Stimulated activated CD8-positive, alpha-beta memory T cell treated with anti-CD3 and anti-CD28 coated beads, Interleukin-12 subunit alpha, Interleukin-12 subunit beta, amount 100 ng/mL, for 1 hour (primary cell): ENCODE results near the gene SPPL2B.
"Not testable (repeated sequence)": the region's sequence is repeated elsewhere in the genome, so short reads cannot be mapped to it uniquely, and the experiment has no call there.

Source experiments
- DNase-seq: peaks from one replicate; pipeline ENCODE4 v3.0.0-alpha.2; 2020; ENCODE audit warnings: low read depth

SPPL2B gene

DNA sequence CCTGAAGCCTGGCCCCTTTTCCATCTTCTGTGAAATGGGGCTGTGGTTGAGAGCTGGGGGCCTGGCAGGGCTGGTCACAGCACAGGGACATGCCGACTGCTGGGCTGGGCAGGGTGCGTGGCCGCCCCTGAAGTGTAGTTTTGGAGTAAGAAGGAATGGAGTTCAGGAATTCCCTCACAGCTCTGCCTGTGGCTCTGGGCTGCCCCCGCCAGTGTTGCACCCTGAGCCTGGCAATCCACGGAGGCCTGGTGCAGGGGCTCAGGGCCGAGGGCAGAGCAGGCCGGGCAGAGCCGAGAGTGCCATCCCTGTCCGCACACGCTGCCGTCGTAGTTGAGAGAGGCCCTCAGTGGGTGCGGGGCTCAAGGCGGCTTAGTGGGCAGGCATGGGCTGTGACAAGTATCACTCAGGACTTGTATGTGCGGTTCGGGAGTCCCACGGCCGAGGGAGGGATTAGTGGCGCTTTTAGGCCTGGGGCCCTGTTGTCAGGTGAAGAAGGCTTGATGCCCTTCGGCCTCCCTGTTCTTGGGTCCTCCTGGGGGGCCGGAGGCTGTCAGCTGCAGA lies 9.7 kb downstream of the SPPL2B start:
- no peak for DNase-seq

DNA sequence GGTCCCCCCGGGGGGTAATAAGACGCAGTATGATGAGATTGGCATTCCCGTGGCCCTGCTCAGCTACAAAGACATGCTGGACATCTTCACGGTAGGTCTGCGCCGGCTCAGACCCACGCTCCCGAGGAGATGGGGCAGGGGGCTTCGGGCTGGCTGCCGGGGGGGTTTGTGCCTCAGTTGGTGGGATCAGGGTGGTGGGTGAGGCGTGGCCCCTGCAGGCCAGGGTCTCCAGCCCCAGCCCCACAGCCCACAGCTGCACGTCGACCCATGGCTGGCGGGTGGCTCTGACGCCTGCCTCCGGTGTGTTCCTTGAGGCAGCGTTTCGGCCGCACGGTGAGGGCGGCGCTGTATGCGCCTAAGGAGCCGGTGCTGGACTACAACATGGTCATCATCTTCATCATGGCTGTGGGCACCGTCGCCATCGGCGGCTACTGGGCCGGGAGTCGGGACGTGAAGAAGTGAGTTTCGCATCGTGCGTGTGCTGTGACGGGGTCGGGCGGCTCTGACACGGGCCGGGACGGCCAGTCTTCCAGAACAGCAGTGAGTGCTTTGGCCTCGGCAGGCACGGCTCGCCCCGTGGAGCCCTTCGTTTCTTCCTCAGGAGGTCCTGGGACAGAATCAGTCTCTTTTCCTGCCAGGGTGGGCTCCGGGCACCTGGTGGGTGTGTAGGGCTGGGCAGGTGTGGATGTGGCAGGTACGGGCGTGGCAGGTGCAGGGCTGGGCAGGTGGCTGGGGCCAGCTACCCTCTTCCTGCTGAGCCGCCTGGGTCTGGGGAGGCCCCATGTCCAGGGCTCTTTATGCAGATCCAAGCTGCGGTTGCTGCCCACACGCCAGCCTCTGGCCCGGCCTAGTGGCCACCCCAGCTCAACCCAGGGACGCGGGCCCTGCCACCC lies 10.5 kb downstream of the SPPL2B start:
- no peak for DNase-seq

DNA sequence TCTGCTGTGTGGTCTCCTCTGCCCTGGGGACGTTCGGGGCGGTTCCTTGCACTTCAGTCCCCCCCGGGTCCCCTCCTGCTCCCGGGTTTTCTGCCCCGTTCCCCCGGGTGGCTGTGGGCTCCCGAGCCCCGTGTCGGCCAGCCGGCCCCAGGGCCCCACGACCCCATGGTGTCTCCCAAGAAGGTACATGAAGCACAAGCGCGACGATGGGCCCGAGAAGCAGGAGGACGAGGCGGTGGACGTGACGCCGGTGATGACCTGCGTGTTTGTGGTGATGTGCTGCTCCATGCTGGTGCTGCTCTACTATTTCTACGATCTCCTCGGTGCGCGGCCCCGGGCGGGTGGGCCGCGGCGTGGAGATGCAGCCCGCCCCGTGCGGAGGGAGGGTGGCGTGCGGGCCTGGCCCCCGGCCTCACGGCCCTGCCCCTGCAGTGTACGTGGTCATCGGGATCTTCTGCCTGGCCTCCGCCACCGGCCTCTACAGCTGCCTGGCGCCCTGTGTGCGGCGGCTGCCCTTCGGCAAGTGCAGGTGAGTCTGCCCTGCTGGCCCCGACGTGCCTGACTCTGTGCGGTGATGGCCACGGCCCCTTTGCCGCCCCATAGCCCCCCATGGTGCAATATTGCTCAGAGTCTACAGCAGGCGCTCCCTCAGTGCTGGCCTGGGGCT lies 11.3 kb downstream of the SPPL2B start:
- no peak for DNase-seq

DNA sequence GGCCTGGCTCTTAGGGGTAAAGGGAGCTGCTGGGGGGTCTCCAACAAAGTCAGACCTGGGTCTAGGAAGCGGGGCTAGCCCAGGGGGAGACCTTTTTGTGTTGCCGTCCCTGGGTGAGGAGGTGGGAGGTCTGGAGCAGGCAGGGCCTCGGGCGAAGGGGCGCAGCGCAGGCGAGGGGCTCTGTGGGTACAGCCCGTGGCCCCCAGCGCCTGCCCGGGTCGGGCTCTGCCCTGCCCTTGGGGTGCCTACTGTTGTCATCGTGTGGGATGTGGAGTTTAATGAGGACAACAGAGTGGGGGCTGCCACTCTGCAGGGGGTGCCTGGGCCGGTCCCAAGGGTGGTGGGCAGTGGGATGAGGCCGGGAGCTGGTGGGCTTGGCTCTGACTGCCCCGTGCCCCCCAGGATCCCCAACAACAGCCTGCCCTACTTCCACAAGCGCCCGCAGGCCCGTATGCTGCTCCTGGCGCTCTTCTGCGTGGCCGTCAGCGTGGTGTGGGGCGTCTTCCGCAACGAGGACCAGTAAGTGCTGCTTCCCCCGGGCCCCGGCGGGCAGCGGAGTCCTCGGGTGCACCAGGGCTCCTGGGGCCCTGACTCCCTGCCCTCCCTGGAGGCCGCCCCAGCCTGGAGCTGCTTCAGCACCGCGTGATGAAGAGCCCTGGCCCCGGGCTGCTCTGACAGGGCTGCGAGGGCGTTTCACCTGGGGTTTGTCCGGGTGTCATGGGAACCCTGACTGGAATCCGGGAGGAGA lies 12.2 kb downstream of the SPPL2B start:
- no peak for DNase-seq

DNA sequence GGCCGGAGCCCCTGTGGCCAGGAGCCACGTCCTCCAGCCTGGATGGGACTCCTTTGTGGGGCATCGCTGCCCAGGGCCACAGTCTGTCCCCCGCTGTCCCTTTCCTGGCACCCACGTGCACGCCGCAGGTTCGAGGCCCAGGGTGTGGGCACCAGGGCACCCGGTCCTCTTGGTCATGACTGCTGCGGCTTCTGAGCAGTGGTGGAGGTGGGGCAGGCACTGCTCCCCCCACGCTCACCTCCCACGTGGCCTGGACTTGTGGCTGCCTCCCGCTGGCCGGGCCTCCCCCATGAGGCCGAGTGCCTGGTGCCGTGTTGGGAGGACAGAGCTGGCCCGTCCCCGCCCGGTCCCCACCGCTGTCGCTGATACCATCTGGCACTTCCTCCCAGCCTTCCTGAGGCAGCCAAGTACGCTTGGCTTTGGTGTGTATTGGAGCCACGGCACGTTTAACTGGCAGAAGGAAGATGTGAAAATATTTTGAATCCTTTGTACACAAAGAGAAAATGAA lies 12.8 kb downstream of the SPPL2B start:
- DNase-seq = no peak

DNA sequence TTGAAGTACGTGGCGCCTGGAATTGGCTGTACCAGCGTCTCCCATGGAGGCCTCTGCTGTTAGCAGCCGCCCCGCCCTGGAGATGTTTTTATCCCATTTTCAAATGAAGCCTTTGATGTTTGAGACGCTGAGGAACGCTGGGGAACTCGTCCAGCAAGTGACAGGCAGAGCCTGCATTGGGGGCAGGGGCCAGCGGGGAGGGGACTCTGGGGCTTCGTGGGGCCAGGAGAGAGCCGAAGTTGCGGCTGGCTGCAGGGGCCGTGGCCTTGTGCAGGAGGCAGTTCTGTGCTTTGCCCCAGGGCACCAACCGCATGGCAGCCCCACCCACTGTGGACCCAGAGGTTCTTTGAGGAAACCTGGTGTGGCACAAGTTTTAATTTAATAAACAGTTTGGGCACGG lies 13.5 kb downstream of the SPPL2B start:
- no peak for DNase-seq

DNA sequence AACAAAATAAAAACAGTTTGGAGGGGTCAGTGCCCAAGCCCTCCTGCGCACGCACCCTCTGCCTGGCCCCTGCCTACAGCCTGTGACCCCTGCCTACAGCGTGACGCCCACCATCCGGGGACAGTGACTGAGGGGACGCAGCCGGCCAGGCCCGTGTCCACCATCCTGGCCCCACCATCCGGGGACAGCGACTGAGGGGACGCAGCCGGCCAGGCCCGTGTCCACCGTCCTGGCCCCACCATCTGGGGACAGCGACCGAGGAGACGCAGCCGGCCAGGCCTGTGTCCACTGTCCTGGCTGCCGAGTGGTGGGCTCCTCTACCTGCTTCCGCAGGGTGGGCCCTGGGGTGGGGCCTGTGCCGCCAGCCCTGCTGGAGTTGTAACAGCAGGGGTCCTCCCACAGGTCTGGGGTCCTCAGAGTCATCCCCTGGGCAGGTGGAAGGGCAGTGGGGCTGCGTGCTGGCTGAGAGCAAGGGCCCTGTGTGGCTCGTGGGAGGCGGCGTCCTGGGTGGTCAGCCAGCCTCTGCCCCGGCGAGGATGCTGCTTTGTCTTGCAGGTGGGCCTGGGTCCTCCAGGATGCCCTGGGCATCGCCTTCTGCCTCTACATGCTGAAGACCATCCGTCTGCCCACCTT lies 14.3 kb downstream of the SPPL2B start:
- no peak for DNase-seq

DNA sequence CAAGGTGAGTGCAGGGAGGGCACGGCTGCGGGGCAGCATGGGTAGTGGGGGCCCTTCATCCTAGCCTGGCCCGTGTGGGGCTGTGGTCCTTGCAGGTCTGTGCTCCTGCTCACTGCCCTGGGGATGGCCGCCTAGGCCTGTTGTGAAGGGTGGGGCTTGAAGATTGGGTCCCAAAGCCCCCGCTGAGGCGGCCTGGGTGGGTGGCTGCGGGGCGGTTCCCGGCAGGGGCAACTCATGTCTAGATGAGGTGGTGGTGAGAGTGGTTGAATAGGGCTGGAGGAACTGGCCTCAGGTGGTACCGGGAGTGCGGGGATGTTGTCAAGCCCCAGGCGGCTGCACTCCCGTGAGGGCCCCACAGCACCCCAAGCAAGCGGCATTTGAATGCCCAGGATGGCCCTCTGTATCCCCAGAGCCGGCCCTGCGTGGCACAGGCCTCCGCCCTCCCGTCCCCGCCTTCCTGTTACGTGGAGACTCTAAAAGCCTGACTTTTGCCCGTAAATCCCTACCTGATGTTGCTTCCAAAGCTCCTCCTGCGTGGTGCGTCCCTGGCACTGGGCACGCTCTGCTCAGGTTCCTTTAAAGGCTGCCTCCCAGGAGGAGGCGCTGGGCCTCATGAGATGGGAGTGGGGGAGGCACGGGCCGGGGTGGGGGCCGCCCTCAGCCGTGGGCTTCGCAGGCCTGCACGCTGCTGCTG lies 15.0 kb downstream of the SPPL2B start:
- no peak for DNase-seq

DNA sequence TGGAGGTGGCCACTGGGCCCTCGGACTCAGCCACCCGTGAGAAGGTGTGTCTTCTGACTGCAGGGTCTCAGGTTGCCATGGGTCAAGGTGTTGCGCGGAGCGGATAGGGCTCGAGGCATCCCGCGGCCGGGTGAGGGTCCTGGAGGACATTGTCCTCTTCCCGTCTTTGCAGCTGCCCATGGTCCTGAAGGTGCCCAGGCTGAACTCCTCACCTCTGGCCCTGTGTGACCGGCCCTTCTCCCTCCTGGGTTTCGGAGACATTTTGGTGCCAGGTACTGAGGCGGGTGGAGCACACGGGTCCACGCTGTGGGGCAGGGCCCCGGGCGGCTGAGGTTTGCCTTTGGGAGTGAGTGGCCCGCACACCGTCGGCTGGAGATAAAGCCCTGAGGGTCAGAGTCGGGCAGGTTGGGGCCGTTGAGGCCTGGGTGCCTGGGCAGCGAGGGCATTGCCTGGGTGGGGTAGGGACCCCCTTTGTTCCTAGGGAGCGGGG lies 15.9 kb downstream of the SPPL2B start:
- no peak for DNase-seq

DNA sequence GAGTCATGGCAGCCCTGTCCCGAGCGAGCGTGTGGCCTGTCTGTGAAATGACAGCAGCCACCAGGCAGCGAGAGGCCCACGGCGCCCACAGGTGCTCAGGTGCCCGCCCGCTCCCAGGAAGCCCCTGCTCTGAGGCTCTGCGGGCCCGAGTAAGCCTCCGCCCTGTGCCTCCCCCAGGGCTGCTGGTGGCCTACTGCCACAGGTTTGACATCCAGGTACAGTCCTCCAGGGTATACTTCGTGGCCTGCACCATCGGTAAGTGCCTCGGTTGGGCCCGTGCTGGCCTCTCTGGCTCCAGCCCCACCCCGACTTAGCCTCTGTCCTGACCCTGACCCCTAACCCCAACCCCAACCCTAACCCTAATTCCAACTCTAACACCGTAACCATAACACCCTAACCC lies 16.6 kb downstream of the SPPL2B start:
- DNase-seq = no peak

DNA sequence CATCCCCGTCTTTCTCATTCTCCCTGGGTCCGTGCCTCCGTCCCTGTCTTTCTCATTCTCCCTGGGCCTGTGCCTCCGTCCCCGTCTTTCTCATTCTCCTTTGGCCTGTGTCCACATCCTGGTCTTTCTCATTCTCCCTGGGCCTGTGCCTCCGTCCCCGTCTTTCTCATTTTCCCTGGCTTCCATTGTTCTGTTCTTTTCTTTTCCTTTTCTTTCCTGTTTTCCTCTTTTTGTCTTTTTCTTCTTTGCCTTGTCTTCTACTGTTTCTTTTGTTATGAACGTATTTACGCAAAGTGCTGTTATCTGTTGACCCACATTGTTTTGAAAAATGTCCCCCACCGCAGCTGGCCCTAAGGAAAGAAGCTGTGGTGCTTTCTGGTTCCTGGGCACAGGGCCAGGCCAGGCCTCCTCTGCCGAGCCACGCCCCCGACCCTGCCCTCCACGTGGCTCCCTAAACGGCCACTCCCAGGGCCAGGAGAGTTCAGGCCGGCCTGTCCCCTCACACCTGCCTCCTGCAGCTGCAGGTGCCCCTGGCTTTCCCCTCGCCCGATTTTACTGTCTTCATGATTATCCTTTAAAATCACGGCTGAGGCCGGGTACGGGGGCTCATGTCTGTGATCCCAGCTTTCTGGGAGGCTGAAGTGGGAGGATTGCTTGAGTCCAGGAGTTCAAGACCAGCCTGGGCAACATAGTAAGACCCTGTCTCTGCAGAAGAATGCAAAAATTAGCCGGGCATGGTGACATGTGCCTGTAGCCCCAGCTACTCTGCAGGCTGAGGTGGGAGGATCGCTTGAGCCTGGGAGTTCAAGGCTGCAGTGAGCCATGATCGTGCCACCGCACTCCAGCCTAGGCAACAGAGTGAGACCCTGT lies 17.5 kb downstream of the SPPL2B start:
- no peak for DNase-seq

DNA sequence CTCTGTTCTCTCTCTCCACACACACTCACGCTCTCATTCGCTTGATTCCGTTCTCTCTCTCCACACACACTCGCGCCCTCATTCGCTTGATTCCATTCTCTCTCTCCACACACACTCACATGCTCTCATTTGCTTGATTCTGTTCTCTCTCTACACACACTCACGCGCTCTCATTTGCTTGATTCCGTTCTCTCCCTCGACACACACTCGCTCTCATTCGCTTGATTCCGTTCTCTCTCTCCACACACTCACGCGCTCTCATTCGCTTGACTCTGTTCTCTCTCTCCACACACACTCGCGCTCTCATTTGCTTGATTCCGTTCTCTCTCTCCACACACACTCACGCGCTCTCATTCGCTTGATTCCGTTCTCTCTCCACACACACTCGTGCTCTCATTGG lies 21.3 kb downstream of the SPPL2B start:
- DNase-seq = not testable (repeated sequence)

DNA sequence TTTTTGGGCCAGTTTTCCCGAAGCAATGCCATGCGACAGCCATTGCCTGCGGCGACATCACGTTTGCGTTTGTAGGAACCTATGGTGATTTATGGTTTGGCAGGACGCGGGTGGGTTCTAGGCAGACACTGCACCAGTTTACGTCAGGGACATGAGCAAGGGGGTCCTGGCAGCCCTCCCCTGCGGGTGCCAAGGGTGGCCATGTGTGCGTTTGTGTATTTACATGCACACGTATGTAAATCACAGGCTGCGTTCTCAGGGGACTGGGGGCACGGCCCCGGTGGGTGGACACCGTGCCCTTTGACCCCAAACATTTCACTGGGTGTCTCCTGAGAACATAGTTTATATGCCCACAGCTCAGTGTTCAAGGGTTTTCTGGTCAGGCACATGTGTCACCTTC lies 22.2 kb downstream of the SPPL2B start:
- DNase-seq = no peak

DNA sequence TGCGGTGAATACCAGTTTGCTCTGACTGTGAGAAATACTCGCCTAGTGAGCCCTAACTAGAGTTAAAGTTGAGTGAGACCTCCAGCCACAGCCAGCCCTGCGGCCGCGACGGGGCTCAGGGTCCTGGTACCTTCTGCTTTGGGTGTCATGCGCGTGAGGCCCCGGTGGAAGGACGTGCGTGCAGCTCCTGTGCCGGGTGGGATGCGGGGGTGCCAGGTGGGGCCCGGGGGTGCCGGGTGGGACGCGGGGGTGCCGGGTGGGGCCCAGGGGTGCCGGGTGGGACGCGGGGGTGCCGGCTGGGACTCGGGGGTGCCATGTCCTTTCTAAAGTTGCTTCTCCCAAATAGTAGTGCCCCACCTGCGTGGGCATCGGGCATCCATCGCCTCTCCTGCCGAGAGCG lies 23.1 kb downstream of the SPPL2B start:
- DNase-seq = no peak

DNA sequence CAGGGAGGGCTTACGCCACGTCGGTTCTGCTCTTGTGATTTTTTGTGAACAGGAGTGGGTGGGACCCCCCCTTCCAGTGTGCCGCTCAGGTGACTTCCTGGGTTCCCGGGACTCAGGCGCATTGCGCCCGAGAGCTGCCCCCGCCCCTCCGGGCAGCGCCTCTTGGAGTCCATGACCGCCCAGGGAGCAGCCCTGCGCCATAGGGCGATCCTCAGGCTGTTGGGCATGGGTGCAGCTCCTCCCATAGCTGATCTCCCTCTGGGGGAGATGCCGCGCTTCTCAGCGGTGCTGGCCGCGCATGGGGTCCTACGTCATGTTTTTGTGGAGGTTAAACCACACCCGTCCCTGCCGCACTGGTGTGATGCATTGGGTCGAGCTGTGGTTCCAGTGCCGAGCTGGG lies 23.6 kb downstream of the SPPL2B start:
- DNase-seq = no peak

DNA sequence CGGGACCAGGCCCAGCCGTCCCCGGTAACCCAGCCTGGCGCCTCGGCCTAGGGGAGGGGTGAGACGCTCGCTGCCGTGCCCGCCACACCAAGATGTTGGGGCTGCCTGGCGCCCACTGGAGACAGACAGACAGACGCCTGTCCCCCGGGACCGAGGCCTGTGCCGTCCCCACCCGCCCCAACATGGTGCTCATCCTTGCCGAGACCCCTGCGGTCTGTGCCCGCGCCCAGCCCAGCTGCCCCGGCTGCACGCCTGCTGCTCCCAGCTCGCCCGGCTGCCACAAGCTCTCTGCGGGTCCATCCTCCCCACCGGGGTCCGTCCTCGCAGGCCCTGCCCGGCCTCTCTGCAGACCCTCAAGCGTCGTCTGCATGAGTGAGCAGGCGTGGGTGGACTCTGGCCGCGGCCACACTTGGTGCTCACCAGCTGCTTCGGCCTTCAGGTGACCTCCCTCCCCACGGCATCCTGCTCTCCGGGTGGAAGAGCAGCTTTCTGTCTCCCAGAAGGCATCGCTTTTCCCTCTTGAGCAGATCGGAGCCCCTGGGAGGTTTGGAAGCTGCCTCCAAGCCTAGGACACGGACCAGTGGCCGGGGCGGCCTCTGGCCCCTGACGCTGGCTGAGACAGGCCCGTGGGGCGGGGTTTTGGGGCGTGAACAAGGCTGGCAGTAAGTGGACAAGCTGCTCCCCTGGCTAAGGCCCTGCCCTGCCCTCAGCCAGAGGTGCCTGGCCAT lies 24.8 kb downstream of the SPPL2B start:
- no peak for DNase-seq

DNA sequence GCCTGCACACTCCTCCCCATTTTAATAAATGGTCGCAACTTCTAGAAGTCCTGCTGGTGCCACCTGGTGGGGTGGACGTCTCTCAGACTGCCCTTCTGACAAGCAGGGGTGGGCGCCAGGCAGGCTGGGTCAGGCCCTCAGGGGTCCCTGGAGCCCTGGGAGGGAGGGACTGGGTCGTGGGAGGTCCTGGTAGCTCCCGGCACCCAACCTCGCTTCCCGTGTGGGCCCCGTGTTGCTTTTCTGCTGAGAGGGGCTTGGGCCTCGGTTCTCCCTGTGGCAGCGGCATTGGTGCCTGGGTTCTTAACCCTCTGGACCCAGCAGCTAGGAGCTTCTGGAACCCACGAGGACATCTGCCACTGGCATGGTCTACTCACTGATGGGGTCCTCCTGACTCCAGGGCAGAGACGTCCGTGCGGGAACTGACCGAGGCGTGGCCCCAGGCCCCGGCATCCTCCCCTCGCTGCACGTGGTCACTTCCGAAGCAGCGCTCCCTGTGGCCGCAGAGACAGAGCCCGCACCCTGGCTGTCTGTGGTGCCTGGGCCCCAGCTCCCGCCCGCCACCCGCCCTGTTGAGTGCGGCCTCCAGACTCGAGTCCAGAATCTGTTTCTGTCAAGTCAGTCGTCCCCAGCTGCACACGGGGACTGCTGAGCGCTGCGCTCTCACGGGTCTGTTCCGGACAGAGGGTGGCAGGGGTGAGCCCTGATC lies 25.6 kb downstream of the SPPL2B start:
- no peak for DNase-seq

DNA sequence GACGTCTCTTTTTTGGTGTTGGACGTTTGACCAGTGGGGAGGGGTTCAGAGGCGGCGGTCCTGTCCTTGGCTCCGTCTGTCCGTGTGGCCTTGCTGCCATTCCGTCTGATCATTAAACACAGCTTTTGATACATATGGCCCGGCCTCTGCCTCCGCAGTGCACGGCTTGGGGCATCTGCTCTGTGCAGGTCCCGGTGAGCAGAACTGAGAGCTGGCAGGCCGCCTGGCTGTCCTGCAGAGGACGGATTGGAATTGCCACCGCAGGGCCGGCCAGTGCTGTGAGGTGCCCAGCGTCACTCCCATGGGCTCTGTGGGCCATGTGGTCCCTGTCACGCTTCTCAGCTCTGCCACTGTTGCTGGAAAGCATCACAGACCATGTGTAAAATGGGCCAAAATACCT lies 26.2 kb downstream of the SPPL2B start:
- no peak for DNase-seq
